Measurements from ENCODE around the gene SNAP47.

The SNAP47 gene

DNA sequence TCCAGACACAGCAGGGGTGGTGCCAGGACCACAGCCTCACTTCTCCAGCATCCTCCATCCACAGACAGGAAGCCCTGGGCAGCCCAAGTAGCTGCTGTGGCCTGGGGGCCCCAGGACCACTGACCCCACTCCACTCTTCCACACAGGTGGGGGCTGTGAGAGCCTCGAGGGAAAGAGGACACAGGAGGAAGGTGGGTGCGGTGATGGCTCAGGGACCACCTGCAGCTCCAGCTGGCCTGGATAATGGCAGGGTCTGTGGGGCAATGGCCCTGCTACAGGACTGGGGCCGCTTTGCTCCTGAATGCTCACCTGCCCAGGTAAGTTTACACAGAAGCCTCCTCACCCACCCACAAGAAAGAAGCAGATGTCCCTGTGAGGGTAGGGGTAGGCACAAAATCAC is 61.9 kb downstream of the SNAP47 start:
- FAIRE-seq = no peak
- no peak for DNase-seq (ENCODE audit: insufficient read length, low spot score)
- TF ChIP-seq POU2F2 (IDR thresholded peaks at IDR 0.05; ENCODE audit: low read depth, low read length) (no peak), SPI1 (IDR thresholded peaks at IDR 0.05; ENCODE audit: low read depth, low read length) (no peak), POLR2A (IDR thresholded peaks at IDR 0.05; ENCODE audit: low read depth, low read length) (no peak), PAX5 (IDR thresholded peaks at IDR 0.05; ENCODE audit: insufficient read depth, low read length, severe bottlenecking) (no peak), TAF1 (IDR thresholded peaks at IDR 0.05; ENCODE audit: low read depth, low read length) (no peak), POLR2AphosphoS5 (IDR thresholded peaks at IDR 0.05; ENCODE audit: low read depth, low read length) (no peak)

DNA sequence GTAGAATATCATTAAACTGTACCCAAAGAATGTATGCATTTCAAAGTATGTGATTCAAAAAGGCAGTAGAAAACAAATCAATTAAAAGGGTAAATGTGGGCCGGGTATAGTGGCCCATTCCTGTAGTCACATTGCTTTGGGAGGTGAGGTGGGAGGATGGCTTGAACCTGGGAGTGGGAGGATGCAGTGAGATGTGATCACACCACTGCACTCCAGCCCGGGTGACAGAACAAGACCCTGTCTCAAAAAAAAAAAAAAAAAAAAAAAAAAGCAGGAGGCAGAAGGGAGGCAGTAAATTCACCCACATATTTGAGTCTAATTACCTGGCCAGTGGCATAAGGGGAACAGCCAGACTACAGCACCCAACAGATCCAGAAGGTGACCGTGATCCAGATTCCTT is 62.4 kb downstream of the SNAP47 start:
- TF ChIP-seq POU2F2 (IDR thresholded peaks at IDR 0.05; ENCODE audit: low read depth, low read length) (no peak), TAF1 (IDR thresholded peaks at IDR 0.05; ENCODE audit: low read depth, low read length) (no peak), PAX5 (IDR thresholded peaks at IDR 0.05; ENCODE audit: insufficient read depth, low read length, severe bottlenecking) (no peak)
- DNase-seq (ENCODE audit: insufficient read length, low spot score) = no peak
- no peak for FAIRE-seq

DNA sequence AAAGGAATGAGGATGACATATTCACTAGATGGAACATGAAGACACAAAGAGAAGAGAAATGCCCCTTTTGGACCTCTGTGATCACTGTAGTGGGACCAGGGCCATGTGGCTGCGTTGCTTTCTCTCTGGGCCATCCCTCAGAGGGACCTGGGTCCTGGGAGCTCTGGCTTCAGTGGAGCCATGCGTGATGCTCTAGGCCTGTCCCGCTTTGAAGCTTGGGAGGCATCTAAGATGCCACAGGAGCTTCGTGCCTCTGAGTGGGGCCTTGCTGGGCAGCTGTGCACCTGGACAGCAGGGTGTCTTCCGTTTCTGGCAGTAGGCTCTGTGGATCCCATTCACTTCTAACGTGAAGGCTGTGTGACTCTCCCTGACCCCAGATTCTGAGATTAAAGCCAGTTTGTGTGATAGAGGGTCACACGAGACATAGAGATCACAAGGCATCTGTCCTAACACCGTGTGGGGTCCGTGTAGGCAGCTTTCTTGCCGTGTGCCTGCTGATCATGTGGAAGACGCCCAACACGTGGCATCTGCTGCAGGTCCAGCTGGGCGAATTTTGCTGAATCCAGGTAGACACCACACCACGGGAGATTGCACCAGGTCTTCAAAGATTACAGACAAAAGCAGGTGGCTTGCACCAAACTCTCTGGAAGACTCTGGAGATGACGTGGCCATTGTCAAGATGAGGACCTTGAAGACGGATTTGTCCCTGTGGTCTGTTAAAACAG is 63.0 kb downstream of the SNAP47 start:
- no peak for FAIRE-seq

DNA sequence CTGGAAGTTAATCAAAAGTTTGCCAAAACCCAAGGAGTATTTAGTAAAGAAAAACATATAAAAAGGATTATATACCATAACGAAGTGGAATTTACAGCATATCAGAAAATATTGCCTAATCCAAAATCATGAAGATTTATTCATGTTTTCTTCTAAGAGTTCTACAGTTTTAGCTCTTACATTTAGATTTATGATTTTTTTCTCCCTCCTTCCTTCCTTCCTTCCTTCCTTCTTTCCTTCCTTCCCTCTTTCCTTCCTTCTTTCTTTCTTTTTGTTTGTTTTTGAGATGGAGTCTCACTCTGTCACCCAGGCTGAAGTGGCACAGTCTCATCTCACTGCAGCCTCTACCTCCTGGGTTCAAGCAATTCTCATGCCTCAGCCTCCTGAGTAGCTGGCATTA is 64.5 kb downstream of the SNAP47 start:
- FAIRE-seq (no peak), DNase-seq (ENCODE audit: insufficient read length, low spot score) (no peak)
- TF ChIP-seq POU2F2 (IDR thresholded peaks at IDR 0.05; ENCODE audit: low read depth, low read length) (no peak), POLR2A (IDR thresholded peaks at IDR 0.05; ENCODE audit: low read depth, low read length) (no peak), TAF1 (IDR thresholded peaks at IDR 0.05; ENCODE audit: low read depth, low read length) (no peak), SPI1 (IDR thresholded peaks at IDR 0.05; ENCODE audit: low read depth, low read length) (no peak), PAX5 (IDR thresholded peaks at IDR 0.05; ENCODE audit: insufficient read depth, low read length, severe bottlenecking) (no peak), POLR2AphosphoS5 (IDR thresholded peaks at IDR 0.05; ENCODE audit: low read depth, low read length) (no peak)

More for the DNA sequence above, 63.0 kb downstream of the SNAP47 start:
- no peak for DNase-seq (ENCODE audit: insufficient read length, low spot score)
- TF ChIP-seq POLR2AphosphoS5 (IDR thresholded peaks at IDR 0.05; ENCODE audit: low read depth, low read length) (no peak), SPI1 (IDR thresholded peaks at IDR 0.05; ENCODE audit: low read depth, low read length) (no peak), PAX5 (IDR thresholded peaks at IDR 0.05; ENCODE audit: insufficient read depth, low read length, severe bottlenecking) (no peak), TAF1 (IDR thresholded peaks at IDR 0.05; ENCODE audit: low read depth, low read length) (no peak), POU2F2 (IDR thresholded peaks at IDR 0.05; ENCODE audit: low read depth, low read length) (no peak), POLR2A (IDR thresholded peaks at IDR 0.05; ENCODE audit: low read depth, low read length) (no peak)

DNA sequence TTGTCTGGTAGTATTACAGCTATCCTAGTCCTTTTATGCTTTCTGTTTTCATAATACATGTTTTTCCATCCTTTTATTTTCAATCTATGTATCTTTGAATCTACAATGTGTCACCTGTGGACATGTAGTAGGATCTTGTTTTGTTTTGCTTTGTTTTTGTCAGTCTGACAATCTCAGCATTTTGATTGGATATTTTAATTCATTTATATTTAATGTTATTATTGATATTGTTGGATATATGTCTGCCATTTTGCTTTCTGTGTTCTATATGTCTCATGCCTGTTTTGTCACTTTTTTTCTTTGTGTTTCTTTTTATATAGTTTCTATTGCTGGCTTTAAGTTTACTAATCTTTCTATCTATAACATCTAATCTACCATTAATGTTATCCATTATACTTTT is 68.7 kb downstream of the SNAP47 start:
- TF ChIP-seq PAX5 (IDR thresholded peaks at IDR 0.05; ENCODE audit: insufficient read depth, low read length, severe bottlenecking) (no peak), SPI1 (IDR thresholded peaks at IDR 0.05; ENCODE audit: low read depth, low read length) (no peak), TAF1 (IDR thresholded peaks at IDR 0.05; ENCODE audit: low read depth, low read length) (no peak), POLR2A (IDR thresholded peaks at IDR 0.05; ENCODE audit: low read depth, low read length) (no peak), POU2F2 (IDR thresholded peaks at IDR 0.05; ENCODE audit: low read depth, low read length) (no peak), POLR2AphosphoS5 (IDR thresholded peaks at IDR 0.05; ENCODE audit: low read depth, low read length) (no peak)
- DNase-seq (ENCODE audit: insufficient read length, low spot score) (no peak), FAIRE-seq (no peak)

- no peak for FAIRE-seq
Observed at GRCh38 chr1:227805606-227806197, 70.5 kb downstream of the SNAP47 start.

GRCh38 chr1:227808566-227808965 is 73.3 kb downstream of the SNAP47 start:
- no peak for DNase-seq (ENCODE audit: insufficient read length, low spot score)
- TF ChIP-seq POU2F2 (IDR thresholded peaks at IDR 0.05; ENCODE audit: low read depth, low read length) (no peak), POLR2AphosphoS5 (IDR thresholded peaks at IDR 0.05; ENCODE audit: low read depth, low read length) (no peak), PAX5 (IDR thresholded peaks at IDR 0.05; ENCODE audit: insufficient read depth, low read length, severe bottlenecking) (no peak), SPI1 (IDR thresholded peaks at IDR 0.05; ENCODE audit: low read depth, low read length) (no peak), TAF1 (IDR thresholded peaks at IDR 0.05; ENCODE audit: low read depth, low read length) (no peak), POLR2A (IDR thresholded peaks at IDR 0.05; ENCODE audit: low read depth, low read length) (no peak)
- no peak for FAIRE-seq

More at GRCh38 chr1:227805606-227806197, 70.5 kb downstream of the SNAP47 start:
- DNase-seq (ENCODE audit: insufficient read length, low spot score) = no peak
- no peak for TF ChIP-seq POLR2A (IDR thresholded peaks at IDR 0.05; ENCODE audit: low read depth, low read length)

- no peak for TF ChIP-seq POLR2A (IDR thresholded peaks at IDR 0.05; ENCODE audit: low read depth, low read length)
- DNase-seq (ENCODE audit: insufficient read length, low spot score) (no peak), FAIRE-seq (no peak)
Observed at GRCh38 chr1:227809026-227809425, 73.8 kb downstream of the SNAP47 start.

GRCh38 chr1:227813962-227814361 is 78.7 kb downstream of the SNAP47 start:
- TF ChIP-seq POLR2A (IDR thresholded peaks at IDR 0.05; ENCODE audit: low read depth, low read length) (no peak), POLR2AphosphoS5 (IDR thresholded peaks at IDR 0.05; ENCODE audit: low read depth, low read length) (no peak), TAF1 (IDR thresholded peaks at IDR 0.05; ENCODE audit: low read depth, low read length) (no peak), SPI1 (IDR thresholded peaks at IDR 0.05; ENCODE audit: low read depth, low read length) (no peak), POU2F2 (IDR thresholded peaks at IDR 0.05; ENCODE audit: low read depth, low read length) (no peak), PAX5 (IDR thresholded peaks at IDR 0.05; ENCODE audit: insufficient read depth, low read length, severe bottlenecking) (no peak)
- FAIRE-seq (no peak), DNase-seq (ENCODE audit: insufficient read length, low spot score) (no peak)

Data from GM12891 (cell line).